ENCODE measurements around the gene CACNA1F.

CACNA1F gene

DNA sequence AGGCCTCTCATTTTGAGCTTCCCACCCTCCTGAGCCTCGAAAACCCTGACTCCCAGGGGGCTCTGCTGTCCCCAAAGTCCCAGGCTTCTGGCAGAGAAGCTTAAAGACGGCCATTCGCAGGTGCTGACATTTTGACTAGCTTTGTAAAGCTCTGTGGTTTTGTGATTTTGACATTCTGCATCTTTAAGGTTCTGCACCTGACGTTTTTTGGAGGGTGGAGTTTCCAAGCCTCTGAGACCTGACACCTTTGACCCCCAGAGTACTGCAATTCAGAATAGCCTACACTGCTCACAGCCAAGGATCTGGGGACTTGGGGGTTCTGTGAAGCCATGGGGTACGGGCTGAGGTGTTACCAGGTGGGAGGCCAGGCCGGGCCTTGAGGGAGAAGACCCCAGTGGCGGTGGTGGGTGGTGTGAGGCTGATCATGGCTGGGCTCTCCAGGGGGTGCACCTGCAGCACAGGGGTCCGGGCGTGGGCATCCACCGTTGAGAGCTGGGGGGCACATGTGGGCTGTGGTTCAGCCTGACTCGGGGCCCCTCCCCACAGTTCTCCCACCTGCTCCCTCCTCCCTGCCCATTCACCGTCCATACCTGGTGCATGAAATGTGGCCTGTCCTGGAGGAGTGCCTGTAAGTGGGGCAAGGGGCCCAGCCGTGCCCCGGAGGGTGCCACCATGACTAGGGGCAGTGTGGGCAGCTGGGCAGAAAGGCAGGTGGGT is 24.1 kb upstream of the CACNA1F start:
- DNase-seq = no peak

- DNase-seq = no peak
These were observed 23.3 kb upstream of the CACNA1F start for GRCh38 chrX:49256268-49256995.

- no peak for DNase-seq
These were observed 21.5 kb upstream of the CACNA1F start for GRCh38 chrX:49254639-49255038.

- no peak for DNase-seq
These were observed 18.2 kb upstream of the CACNA1F start for GRCh38 chrX:49251325-49251724.

GRCh38 chrX:49250578-49250977 is 17.4 kb upstream of the CACNA1F start:
- DNase-seq = no peak

DNA sequence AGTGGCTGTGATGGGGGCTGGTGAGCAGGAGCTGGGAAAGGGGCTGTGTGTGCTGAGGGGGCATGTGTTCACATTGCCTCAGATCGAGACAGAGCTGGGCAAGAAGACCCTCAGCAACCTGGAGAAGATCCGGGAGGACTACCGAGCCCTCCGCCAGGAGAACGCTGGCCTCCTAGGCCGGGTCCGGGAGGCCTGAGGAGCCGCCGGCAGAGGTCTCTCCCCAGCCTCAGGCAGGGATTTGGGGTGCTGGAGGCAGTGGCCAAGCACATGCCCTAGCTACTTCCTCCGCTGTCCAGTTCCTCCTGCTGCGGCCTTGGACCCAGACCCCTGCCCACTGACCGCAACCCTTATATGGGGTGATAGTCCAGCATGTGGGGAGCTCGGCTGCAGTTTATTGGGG is 16.9 kb upstream of the CACNA1F start:
- DNase-seq = no peak

DNA sequence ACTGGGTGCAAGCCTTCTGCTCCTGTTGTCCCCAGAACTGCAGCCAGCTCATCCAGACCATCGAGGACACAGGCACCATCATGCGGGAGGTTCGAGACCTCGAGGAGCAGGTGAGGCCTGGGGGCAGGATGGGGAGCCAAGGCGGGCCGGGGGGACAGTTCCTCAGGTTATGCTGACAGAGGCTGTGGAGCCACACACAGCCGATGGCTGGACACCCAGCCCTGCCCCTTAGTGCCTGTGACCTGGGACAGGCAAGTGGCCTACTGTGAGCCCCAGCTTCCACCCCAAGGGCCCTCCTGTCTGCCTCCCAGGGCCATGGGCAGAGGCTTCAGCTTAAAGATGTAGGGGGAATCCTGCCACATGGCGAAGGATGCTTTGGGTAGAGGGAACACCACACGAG is 16.5 kb upstream of the CACNA1F start:
- DNase-seq = no peak

GRCh38 chrX:49249071-49249470 is 15.9 kb upstream of the CACNA1F start:
- DNase-seq = no peak

DNA sequence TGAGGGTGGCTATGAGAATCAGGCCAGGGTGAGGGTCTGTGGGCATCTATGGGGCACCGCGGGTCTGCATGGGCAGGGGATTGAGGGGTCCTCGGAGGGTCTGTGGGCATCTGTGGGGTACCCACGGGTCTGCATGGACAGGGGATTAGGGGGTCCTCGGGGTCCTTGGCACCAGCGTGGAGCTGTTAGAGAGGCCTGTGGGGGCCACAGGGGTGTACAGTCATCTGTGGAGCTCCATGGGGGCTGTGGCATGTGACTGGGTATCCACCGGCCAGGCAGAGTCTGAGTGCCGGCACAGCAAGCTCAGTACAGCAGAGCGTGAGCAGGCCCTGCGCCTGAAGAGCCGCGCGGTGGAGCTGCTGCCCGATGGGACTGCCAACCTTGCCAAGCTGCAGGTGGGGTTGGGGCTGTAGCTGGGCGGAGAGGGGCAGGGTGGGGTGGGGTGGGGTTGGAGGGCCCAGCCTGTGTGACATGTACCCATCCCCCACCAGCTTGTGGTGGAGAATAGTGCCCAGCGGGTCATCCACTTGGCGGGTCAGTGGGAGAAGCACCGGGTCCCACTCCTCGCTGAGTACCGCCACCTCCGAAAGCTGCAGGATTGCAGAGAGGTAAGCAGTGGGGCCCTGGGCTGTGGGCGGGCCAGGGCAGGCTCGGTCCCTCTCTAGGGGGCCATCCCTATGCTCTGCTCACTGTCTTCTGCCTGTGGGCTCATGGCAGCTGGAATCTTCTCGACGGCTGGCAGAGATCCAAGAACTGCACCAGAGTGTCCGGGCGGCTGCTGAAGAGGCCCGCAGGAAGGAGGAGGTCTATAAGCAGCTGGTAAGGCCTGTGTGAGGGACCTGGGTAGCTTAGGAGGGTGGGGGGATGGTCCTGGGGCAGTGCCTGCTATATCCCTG is 15.0 kb upstream of the CACNA1F start:
- DNase-seq = no peak

- DNase-seq = no peak
These were observed 14.2 kb upstream of the CACNA1F start for GRCh38 chrX:49247346-49247745.

DNA sequence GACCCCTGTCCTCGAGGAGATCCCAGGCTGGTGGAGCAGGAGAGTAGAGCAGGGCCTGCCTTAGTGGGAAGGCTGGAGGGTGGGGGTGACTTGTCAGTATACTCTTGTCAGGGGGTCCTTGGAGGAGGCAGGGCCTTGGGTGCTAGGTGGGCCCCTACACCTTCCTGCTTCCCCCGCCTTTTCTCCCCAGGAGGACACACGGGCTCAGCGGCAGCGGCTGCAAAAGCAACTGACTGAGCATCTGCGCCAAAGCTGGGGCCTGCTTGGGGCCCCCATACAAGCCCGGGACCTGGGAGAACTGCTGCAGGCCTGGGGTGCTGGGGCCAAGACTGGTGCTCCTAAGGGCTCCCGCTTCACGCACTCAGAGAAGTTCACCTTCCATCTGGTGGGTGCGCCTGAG is 13.4 kb upstream of the CACNA1F start:
- DNase-seq = no peak

GRCh38 chrX:49244207-49244606 is 11.1 kb upstream of the CACNA1F start:
- no peak for DNase-seq

DNA sequence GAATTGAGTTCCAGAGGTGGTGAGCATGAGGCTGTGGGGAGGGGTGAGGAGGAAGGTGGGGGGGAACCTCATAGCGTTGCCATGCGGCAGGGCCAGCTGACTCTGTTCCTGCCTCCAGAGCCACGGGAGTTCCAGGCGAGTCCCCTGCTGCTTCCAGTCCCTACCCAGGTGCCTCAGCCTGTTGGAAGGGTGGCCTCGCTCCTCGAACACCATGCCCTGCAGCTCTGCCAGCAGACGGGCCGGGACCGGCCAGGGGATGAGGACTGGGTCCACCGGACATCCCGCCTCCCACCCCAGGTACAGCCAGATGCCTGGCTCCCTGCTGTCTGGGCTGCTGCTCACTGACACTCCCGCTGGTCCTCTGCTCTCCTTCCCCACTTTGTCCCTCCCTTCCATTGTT is 10.0 kb upstream of the CACNA1F start:
- DNase-seq = no peak

DNA sequence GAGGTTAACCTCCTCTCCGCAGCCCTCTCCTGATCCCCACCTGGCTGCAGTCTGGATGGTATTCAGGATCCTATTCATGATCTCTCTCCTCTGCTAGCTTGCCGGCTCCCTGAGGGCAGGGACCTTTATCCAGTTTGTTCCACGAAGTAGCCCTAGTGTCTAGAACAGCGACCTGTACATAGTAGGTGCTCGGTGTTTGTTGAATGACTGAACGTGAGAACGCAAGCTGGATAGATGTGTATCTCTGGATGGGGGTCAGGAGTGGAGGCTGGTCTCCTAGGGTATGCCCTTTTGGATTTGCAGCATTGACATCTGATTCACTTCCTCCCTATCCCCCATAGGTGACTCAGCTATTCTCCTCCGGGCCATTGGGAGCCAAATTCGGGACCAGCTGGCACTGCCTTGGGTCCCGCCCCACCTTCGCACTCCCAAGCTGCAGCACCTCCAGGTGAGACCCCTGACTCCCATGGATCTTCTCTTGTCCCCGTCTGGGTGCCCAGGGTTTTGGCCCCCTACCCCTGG is 9.5 kb upstream of the CACNA1F start:
- DNase-seq = no peak

DNA sequence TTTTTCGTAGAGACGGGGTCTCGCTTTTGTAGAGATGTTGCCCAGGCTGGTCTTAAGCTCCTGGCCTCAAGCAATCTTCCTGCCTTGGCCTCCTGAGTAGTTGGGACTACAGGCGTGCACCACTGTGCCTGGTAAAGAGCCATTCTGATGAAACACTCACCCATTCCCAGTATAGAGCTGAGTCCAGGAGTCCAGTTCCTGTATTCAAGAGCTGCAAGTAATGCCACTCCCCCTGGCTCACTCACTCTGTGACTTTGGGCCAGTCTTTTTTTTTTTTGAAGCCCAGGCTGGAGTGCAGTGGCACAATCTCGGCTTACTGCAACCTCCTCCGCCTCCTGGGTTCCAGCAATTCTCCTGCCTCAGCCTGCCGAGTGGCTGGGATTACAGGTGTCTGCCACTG is 5.6 kb upstream of the CACNA1F start:
- DNase-seq = no peak

- no peak for DNase-seq
These were observed 3.9 kb upstream of the CACNA1F start for GRCh38 chrX:49237060-49237459.

DNA sequence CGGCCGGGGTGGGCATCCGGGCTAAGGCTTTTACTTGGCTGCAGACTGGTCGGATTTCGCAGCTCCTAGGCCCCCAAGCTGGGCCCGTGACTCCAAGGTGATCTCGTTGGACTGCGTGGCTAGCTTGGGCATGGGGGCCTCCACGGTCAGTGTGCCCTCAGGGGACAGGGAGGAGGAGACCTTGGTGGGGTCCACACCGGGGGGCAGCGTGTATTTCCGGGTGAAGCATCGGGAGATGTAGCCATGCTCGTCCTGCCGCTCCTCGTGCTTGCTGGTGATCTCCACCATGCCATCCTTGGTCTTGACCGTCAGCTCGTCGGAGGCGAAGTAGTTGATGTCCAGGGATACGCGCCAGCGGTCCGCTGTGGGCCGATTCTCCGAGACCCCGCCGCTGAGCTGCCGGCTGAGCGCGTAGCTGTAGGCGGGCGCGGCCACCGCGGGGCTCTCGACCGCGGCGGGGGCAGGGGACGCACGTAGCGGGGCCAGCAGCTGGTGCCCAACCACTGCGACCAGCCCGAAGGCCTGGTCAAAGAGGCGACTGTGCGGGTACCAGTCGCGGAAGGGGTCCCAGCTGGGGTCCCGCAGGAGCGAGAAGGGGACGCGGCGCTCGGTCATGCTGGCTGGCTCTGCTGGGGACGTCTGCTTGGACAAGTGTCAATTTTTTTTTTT is 881 bp upstream of the CACNA1F start:
- DNase-seq = no peak

DNA sequence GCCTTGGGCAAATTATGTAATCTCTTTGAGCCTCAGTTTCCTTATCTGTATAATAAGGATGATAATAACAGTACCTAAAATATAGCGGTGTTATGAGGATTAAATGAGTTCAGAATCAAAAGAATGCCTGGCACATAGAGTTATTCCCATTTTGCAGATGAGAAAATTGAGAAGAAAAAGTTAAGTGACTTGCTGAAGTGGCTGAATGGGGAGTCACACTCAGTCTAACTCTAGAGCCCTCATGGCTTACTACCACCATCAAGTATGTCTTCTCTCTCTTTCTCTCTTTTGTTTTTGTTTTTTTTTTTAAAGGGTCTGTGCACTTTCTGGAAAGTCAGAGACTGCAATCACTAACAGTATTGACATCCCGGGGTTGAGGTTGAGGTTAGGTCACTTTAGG is 615 bp downstream of the CACNA1F start:
- DNase-seq = no peak

GRCh38 chrX:49231333-49232000 is 1.7 kb downstream of the CACNA1F start:
- no peak for DNase-seq

DNA sequence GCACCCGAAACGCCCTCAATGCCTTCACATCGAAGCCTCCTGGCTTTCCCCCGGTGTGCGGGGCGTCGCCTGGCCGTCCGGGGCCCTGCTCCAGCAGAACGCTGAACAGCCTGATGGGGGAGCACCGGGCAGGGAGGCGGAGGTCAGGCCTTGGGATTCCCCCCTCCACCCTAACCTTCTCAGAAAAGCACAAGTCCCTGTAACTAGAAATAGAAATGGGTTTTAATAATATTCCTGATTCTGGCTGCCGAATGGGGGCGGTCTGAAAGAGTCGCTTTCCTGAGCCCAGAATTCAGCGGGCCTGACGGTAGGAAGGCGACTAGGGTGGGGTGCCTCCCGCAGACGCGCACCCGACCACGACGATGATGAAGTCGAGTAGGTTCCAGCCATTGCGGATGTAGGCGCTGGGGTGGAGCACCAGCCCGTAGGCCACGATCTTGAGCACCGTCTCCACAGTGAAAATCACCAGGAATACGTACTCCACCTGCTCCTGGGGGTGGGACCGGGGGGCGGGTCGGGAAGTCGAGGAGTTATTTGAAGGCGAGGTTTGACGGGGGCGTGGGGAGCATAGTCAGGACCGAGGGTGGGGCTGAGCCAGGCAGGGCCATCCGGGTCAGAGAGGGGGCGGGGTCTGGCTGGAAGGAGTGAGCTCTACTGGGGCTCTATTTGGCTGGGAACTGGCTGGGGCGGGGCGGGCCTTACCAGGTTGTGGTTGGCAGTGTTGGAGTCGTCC is 2.5 kb downstream of the CACNA1F start:
- no peak for DNase-seq

DNA sequence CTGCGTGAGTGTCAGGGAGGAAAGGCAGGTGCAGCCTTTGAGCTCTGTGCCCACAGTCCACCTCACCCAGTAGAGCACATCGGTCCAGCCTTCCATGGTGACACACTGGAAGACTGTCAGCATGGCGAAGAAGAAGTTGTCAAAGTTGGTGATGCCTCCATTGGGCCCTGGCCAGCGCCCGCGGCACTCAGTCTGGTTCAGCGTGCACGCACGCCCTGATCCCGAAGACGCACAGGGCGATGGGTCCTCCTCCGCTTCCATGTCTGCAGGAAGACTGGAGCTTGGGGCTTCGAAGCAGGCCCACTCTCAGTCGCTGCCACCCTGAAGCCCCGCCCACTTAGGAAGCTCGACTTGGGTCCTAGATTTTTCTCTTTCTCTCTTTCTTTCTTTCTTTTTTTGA is 5.0 kb downstream of the CACNA1F start:
- no peak for DNase-seq

DNA sequence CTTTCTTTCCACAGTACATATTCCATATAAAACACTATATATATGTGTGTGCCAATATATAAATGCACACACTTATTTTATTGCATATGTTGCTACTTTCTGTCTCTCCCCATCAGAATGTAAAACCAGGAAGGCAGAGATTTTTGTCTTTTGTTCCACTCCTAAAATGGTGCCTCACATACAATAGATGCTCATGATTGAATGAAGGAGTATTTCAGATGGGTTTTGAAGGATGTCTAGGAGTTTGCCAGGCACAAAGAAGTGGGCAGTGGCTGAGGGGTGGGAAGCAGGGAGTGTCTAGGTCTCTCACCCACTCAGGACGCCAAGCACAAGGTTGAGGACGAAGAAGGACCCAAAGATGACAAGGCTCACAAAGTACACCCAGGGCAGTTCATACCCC is 5.4 kb downstream of the CACNA1F start:
- DNase-seq = no peak
